Colonic mucosa (tissue), 4 donors: ENCODE measurements around the gene PLXNA2. TPM values are rescaled to one million over a fixed set of nuclear protein-coding genes. Genes with fewer than 3 reads are reported as not detected.
A peak's percentile ranks its signal among the peaks of the same experiment; 100 is the strongest.

Source experiments
- DNase-seq: peaks from one replicate; pipeline ENCODE4 v3.0.0-alpha.2; 2020
- H3K27ac ChIP-seq: fragments of 200-600 bp; one replicate; pipeline ENCODE4 v1.8.0; 2021
- H3K27me3 ChIP-seq: fragments of 200-600 bp; one replicate; pipeline ENCODE4 v1.8.0; 2021
- H3K36me3 ChIP-seq: fragments of 200-600 bp; one replicate; pipeline ENCODE4 v1.8.0; 2021
- H3K4me1 ChIP-seq: fragments of 200-600 bp; one replicate; pipeline ENCODE4 v1.8.0; 2021; ENCODE audit warnings: mild to moderate bottlenecking
- H3K4me3 ChIP-seq: fragments of 200-600 bp; one replicate; pipeline ENCODE4 v1.8.0; 2021
- H3K9ac ChIP-seq, 2 donors: one replicate each; pipeline ENCODE4 v1.7.0; 2013; ENCODE audit warnings: control low read depth in 2 of 2, low read depth in 2 of 2, low read length in 2 of 2
- H3K9me3 ChIP-seq: fragments of 200-600 bp; one replicate; pipeline ENCODE4 v1.8.0; 2021
- CTCF ChIP-seq: fragments of 200-600 bp; IDR thresholded peaks from one replicate; pipeline ENCODE4 v1.8.0; 2022; ENCODE audit warnings: antibody characterized with exemption, mild to moderate bottlenecking
- intact Hi-C: fragments of 100-400 bp; cut with DNase I; formaldehyde crosslinking; loops from one replicate; pipeline ENCODE4 v1.14.1; 2022
- total RNA-seq, 2 donors: library from RNA; stranded (reverse); fragmentation: NEBNext Ultra II Directional in 1 of 2; extraction: Animal tissue kit (Norgen Biotek cat#: 25700) in 1 of 2; gene quantifications; one replicate each; pipeline ENCODE4 v1.2.1, GENCODE V29; 2021
- donor health status: healthy.
- donor health status: DM: no; HTN: no; CAD: no.
- donor health status: DM: no; HTN: no; CAD: no.

Gene PLXNA2
- total RNA-seq, 2 donors from 2014 or later = 46.1 to 81.6 TPM

GRCh38 chr1:208149776-208150514 is 94.2 kb downstream of the PLXNA2 start:
- peak overlapping the region; percentile 52 for H3K27ac ChIP-seq
- peaks cover 12% of the 10 kb centered on the region for H3K4me1 ChIP-seq
- H3K36me3 ChIP-seq = no peaks in the 10 kb centered on the region
- no peaks in the 10 kb centered on the region for H3K9me3 ChIP-seq
- no peaks in the 10 kb centered on the region for H3K27me3 ChIP-seq
- intact Hi-C loops = no loop called here
- H3K9ac ChIP-seq = peak overlapping the region in 1 of 2 donors; percentile 52
- no peak for TF ChIP-seq CTCF
- peak; percentile 80 for DNase-seq
- no peak overlapping the region for H3K4me3 ChIP-seq

- no peaks in the 10 kb centered on the region for H3K9me3 ChIP-seq
- no peak for DNase-seq
- peak overlapping the region in 1 of 2 donors; percentile 52 for H3K9ac ChIP-seq
- H3K36me3 ChIP-seq = no peaks in the 10 kb centered on the region
- TF ChIP-seq CTCF = no peak
- no peak overlapping the region for H3K4me3 ChIP-seq
- no peaks in the 10 kb centered on the region for H3K27me3 ChIP-seq
- H3K27ac ChIP-seq = peak overlapping the region; percentile 52
- peaks cover 12% of the 10 kb centered on the region for H3K4me1 ChIP-seq
- intact Hi-C loops = no loop called here
Observed at GRCh38 chr1:208149213-208149612, 95.0 kb downstream of the PLXNA2 start.

GRCh38 chr1:208148380-208148779 is 95.8 kb downstream of the PLXNA2 start:
- no peaks in the 10 kb centered on the region for H3K36me3 ChIP-seq
- no peaks in the 10 kb centered on the region for H3K9me3 ChIP-seq

GRCh38 chr1:208146650-208147049 is 97.5 kb downstream of the PLXNA2 start:
- Histone ChIP-seq H3K27ac (no peak overlapping the region), H3K4me1 (peaks cover 3% of the 10 kb centered on the region), H3K9ac (no peak overlapping the region), H3K9me3 (no peaks in the 10 kb centered on the region), H3K4me3 (no peak overlapping the region), H3K36me3 (no peaks in the 10 kb centered on the region), H3K27me3 (no peaks in the 10 kb centered on the region)
- DNase-seq = no peak
- TF ChIP-seq CTCF = no peak
- intact Hi-C loops = no loop called here

More at GRCh38 chr1:208148380-208148779, 95.8 kb downstream of the PLXNA2 start:
- Histone ChIP-seq H3K27ac (no peak overlapping the region), H3K27me3 (no peaks in the 10 kb centered on the region), H3K4me1 (peaks cover 12% of the 10 kb centered on the region), H3K4me3 (no peak overlapping the region), H3K9ac (no peak overlapping the region)
- DNase-seq = no peak
- intact Hi-C loops = no loop called here
- no peak for TF ChIP-seq CTCF

GRCh38 chr1:208145167-208145566 is 99.0 kb downstream of the PLXNA2 start:
- Histone ChIP-seq H3K4me3 (no peak overlapping the region), H3K36me3 (no peaks in the 10 kb centered on the region), H3K27me3 (no peaks in the 10 kb centered on the region), H3K27ac (no peak overlapping the region), H3K4me1 (peaks cover 3% of the 10 kb centered on the region), H3K9ac (no peak overlapping the region), H3K9me3 (no peaks in the 10 kb centered on the region)
- no peak for TF ChIP-seq CTCF
- DNase-seq = no peak
- intact Hi-C loops = no loop called here
